ENCODE results near the gene ZNF865. TPM values are rescaled to one million over a fixed set of nuclear protein-coding genes. Genes with fewer than 3 reads are reported as not detected.

ZNF865 gene
- total RNA-seq, 1 experiment from 2014 or later = 1.4 TPM

DNA sequence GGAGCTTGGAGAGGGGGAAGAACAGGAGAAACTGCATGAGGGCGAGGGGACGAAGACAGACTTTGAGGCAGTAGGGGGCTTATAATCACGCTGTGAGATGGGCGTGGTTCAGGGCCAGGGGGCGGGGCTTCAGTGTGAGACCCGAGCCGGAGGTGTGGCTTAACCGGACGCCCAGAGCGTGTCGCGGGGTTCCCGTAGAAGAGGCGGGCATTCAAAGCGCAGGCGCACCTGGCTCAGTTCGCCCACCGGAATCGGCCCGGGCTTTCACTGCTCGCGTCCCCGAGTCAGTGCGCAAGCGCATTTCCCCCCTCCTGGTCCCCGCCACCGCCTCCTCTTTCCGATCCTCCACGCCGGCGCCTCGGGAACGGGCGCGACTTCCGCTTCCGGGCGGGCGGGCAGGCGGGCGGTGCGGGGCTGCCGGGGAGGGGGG, 225 bp upstream of the ZNF865 start:
- H3K27ac ChIP-seq = peak overlapping the region; percentile 67
- no peaks in the 10 kb centered on the region for H3K27me3 ChIP-seq (replicated peaks)
- peaks cover 18% of the 10 kb centered on the region for H3K4me1 ChIP-seq (replicated peaks)
- H3K4me3 ChIP-seq = peak overlapping the region; percentile 69
- H3K9me3 ChIP-seq (replicated peaks) = no peaks in the 10 kb centered on the region
- peaks cover 25% of the 10 kb centered on the region for H3K36me3 ChIP-seq
- DNase-seq (ENCODE audit: low read depth in 1 of 2, low spot score in 2 of 2) = peak; percentile 96 to 99

DNA sequence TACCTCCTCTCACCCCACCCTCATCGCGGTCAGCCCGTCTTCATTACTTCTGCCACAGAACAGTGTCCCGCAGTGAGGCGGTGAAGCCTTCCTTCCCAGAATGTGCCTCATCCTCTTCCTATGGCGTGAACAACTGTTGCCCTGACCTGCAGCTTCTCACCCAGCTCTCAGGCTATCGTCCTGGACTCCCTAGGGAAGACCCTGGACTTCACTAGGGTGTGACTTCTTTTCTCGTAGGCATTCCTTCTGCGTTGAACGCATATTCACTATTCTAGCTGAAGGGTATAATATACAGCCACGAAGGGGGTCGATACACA, 982 bp downstream of the ZNF865 start:
- Histone ChIP-seq H3K27me3 (replicated peaks) (no peaks in the 10 kb centered on the region), H3K27ac (no peak overlapping the region), H3K4me3 (peak overlapping the region; percentile 69)

DNA sequence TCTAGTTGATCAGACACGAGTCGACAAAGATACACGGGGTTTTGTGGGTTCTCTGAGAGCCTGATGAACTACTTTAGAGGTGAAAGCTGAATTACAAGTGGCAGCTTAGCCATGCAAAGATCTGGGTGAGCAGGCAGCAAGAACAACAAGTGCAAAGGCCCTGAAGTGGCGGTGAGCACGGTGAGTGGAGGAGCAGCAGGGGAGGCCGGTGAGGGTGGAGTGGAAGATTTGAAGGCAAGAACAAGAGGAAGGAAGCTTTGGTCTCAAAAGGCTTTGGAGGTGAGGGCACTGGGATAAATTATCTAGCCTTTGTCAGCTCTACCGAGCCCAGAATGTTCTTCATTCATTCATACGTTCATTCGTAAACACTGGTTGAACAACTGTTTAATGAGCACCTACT, 1.4 kb downstream of the ZNF865 start:
- H3K27me3 ChIP-seq (replicated peaks) = no peaks in the 10 kb centered on the region
- no peak for DNase-seq (ENCODE audit: low read depth in 1 of 2, low spot score in 2 of 2)
- H3K4me1 ChIP-seq (replicated peaks) = peaks cover 14% of the 10 kb centered on the region
- no peaks in the 10 kb centered on the region for H3K9me3 ChIP-seq (replicated peaks)
- H3K27ac ChIP-seq = no peak overlapping the region
- peak overlapping the region; percentile 69 for H3K4me3 ChIP-seq
- H3K36me3 ChIP-seq = peaks cover 33% of the 10 kb centered on the region

More for the DNA sequence above, 982 bp downstream of the ZNF865 start:
- Histone ChIP-seq H3K4me1 (replicated peaks) (peaks cover 14% of the 10 kb centered on the region), H3K36me3 (peaks cover 33% of the 10 kb centered on the region), H3K9me3 (replicated peaks) (no peaks in the 10 kb centered on the region)
- DNase-seq (ENCODE audit: low read depth in 1 of 2, low spot score in 2 of 2) = no peak

DNA sequence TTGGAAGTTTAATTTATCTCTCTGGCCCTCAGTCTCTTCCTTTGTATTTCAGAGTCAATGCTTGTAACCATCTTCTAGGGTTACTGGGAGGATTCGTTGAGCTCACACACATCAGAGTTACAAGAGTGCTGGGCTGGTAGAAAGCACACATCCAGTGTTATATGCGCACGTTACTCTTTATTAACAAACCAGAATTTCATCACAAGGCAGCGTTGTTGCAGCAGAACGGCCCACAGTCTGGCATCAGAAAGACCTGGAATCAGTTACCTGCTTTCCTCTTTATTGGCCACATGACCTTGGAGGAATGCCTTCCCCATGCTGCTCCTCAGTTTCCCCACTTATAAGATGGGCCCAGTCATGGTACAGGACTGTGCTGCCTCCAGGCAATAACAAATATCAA, 3.9 kb downstream of the ZNF865 start:
- H3K4me1 ChIP-seq (replicated peaks) = peaks cover 11% of the 10 kb centered on the region
- H3K36me3 ChIP-seq = peaks cover 33% of the 10 kb centered on the region
- H3K27me3 ChIP-seq (replicated peaks) = no peaks in the 10 kb centered on the region
- H3K9me3 ChIP-seq (replicated peaks) = no peaks in the 10 kb centered on the region
- H3K4me3 ChIP-seq = no peak overlapping the region
- DNase-seq (ENCODE audit: low read depth in 1 of 2, low spot score in 2 of 2) = no peak
- H3K27ac ChIP-seq = no peak overlapping the region

DNA sequence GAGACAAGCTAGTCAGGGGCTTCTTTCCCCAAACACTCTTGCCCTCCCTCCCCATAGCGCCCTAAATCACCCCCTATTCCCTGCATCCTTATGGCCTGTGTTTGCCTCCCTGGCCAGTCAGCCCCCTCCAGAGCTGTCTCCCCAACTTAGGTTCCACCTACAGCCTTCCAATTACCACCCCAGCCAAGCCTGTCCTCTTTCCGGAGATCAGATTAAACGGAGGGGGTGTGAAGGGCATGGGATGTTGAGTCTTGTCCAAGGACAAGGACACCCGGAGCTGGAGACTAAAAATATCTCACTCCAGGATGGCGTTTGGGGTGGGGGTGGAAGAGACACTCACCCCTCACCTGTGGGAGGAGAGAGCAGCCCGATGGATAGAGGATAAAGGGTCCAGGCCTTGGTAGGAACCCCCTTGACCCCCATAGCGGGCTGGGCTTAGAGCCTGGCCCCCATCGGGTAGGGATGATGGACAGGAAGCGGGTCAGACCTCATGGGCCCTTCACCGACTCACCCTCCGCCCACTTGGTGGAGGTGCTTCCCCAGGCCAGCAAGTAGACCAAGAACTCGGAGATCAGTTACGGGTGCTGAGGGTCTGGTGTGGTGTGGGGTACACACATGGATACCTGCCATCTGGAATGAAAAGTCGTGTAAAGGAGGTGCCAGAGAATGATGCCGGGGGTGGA, 6.0 kb downstream of the ZNF865 start:
- DNase-seq (ENCODE audit: low read depth in 1 of 2, low spot score in 2 of 2) = no peak
- H3K27ac ChIP-seq = no peak overlapping the region
- H3K9me3 ChIP-seq (replicated peaks) = no peaks in the 10 kb centered on the region
- peaks cover 48% of the 10 kb centered on the region for H3K36me3 ChIP-seq
- peaks cover 4% of the 10 kb centered on the region for H3K4me1 ChIP-seq (replicated peaks)
- H3K27me3 ChIP-seq (replicated peaks) = no peaks in the 10 kb centered on the region
- H3K4me3 ChIP-seq = no peak overlapping the region

DNA sequence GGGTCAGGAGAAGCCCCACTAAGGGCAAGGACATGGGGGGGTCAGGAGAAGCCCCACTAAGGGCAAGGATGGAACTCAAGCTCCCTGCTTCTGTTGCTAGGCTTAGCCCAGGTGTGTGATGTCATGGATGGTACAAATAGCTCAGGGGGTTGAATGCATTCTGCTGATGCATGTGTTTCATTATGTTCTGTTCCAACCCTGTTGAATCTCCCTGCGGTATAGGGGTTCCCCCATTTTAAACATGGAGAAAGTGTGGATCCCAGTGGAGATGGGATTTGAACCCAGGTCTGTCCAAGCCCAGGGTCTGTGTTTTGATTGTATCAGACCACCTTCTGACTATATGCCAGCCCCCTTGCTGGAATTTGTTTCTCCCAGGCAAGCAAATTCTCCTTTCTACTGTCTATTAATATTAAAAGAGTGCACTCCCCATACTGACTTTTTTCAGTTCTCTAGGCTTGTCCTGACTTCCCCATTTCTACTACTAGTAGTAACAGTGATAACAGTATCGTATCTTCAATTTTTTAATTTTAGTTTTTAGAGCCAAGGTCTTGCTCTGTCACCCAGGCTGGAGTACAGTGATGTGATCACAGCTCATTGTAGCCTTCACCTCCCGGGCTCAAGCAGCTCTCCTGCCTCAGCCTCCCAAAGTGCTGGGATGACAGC, 6.7 kb downstream of the ZNF865 start:
- Histone ChIP-seq H3K36me3 (peaks cover 45% of the 10 kb centered on the region), H3K27me3 (replicated peaks) (no peaks in the 10 kb centered on the region), H3K4me3 (no peak overlapping the region), H3K9me3 (replicated peaks) (no peaks in the 10 kb centered on the region), H3K27ac (no peak overlapping the region), H3K4me1 (replicated peaks) (no peaks in the 10 kb centered on the region)
- DNase-seq (ENCODE audit: low read depth in 1 of 2, low spot score in 2 of 2) = no peak

DNA sequence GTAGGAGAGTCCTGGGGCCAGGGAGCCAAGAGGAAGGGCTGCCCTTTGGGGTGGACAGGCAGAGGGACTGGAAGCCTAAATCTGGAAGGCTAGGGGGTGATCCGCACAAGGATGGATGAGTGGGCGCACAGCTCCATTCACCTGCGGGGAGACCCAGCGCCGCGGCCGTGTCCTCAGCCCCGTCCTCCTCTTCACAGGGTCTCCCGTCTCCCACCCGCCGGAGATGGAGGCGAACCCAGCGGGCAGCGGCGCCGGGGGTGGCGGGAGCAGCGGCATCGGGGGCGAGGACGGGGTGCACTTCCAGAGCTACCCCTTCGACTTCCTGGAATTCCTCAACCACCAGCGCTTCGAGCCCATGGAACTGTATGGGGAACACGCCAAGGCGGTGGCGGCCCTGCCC, 7.9 kb downstream of the ZNF865 start:
- Histone ChIP-seq H3K4me1 (replicated peaks) (no peaks in the 10 kb centered on the region), H3K27me3 (replicated peaks) (no peaks in the 10 kb centered on the region), H3K27ac (no peak overlapping the region), H3K9me3 (replicated peaks) (no peaks in the 10 kb centered on the region), H3K36me3 (peaks cover 54% of the 10 kb centered on the region), H3K4me3 (no peak overlapping the region)
- DNase-seq (ENCODE audit: low read depth in 1 of 2, low spot score in 2 of 2) = no peak

GRCh38 chr19:55613930-55614710, 8.7 kb downstream of the ZNF865 start:
- Histone ChIP-seq H3K4me3 (no peak overlapping the region), H3K9me3 (replicated peaks) (no peaks in the 10 kb centered on the region), H3K27ac (no peak overlapping the region), H3K36me3 (peaks cover 50% of the 10 kb centered on the region), H3K27me3 (replicated peaks) (no peaks in the 10 kb centered on the region), H3K4me1 (replicated peaks) (no peaks in the 10 kb centered on the region)
- DNase-seq (ENCODE audit: low read depth in 1 of 2, low spot score in 2 of 2) = no peak

DNA sequence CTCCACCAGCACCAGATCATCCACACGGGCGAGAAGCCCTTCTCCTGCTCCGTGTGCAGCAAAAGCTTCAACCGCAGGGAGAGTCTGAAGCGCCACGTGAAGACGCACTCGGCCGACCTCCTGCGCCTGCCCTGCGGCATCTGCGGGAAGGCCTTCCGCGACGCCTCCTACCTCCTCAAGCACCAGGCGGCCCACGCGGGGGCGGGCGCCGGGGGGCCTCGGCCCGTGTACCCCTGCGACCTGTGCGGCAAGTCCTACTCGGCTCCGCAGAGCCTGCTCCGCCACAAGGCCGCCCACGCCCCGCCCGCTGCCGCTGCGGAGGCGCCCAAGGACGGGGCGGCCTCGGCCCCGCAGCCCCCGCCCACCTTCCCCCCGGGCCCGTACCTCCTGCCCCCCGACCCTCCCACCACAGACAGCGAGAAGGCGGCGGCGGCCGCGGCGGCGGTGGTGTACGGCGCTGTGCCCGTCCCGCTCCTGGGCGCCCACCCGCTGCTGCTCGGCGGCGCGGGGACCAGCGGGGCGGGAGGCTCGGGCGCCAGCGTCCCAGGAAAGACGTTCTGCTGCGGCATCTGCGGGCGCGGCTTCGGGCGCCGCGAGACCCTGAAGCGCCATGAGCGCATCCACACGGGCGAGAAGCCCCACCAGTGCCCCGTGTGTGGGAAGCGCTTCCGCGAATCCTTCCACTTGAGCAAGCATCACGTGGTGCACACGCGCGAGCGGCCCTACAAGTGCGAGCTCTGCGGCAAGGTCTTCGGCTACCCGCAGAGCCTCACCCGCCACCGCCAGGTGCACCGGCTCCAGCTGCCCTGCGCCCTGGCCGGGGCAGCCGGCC, 9.5 kb downstream of the ZNF865 start:
- no peak overlapping the region for H3K4me3 ChIP-seq
- no peaks in the 10 kb centered on the region for H3K27me3 ChIP-seq (replicated peaks)
- H3K27ac ChIP-seq = no peak overlapping the region
- no peak for DNase-seq (ENCODE audit: low read depth in 1 of 2, low spot score in 2 of 2)
- H3K4me1 ChIP-seq (replicated peaks) = no peaks in the 10 kb centered on the region
- no peaks in the 10 kb centered on the region for H3K9me3 ChIP-seq (replicated peaks)
- peaks cover 42% of the 10 kb centered on the region for H3K36me3 ChIP-seq

GRCh38 chr19:55615543-55616394, 10.3 kb downstream of the ZNF865 start:
- no peak overlapping the region for H3K4me3 ChIP-seq
- H3K4me1 ChIP-seq (replicated peaks) = no peaks in the 10 kb centered on the region
- no peak for DNase-seq (ENCODE audit: low read depth in 1 of 2, low spot score in 2 of 2)
- H3K27ac ChIP-seq = no peak overlapping the region
- peaks cover 40% of the 10 kb centered on the region for H3K36me3 ChIP-seq
- no peaks in the 10 kb centered on the region for H3K9me3 ChIP-seq (replicated peaks)
- H3K27me3 ChIP-seq (replicated peaks) = no peaks in the 10 kb centered on the region

- peaks cover 41% of the 10 kb centered on the region for H3K36me3 ChIP-seq
- no peaks in the 10 kb centered on the region for H3K9me3 ChIP-seq (replicated peaks)
- no peak overlapping the region for H3K27ac ChIP-seq
- DNase-seq (ENCODE audit: low read depth in 1 of 2, low spot score in 2 of 2) = no peak
- no peaks in the 10 kb centered on the region for H3K4me1 ChIP-seq (replicated peaks)
- no peaks in the 10 kb centered on the region for H3K27me3 ChIP-seq (replicated peaks)
- H3K4me3 ChIP-seq = no peak overlapping the region
Measured at GRCh38 chr19:55616395-55616875, 11.0 kb downstream of the ZNF865 start.

GRCh38 chr19:55617426-55617825, 12.0 kb downstream of the ZNF865 start:
- H3K9me3 ChIP-seq (replicated peaks) = no peaks in the 10 kb centered on the region
- H3K27ac ChIP-seq = no peak overlapping the region
- peaks cover 48% of the 10 kb centered on the region for H3K36me3 ChIP-seq
- DNase-seq (ENCODE audit: low read depth in 1 of 2, low spot score in 2 of 2) = no peak
- no peaks in the 10 kb centered on the region for H3K4me1 ChIP-seq (replicated peaks)
- no peak overlapping the region for H3K4me3 ChIP-seq
- H3K27me3 ChIP-seq (replicated peaks) = no peaks in the 10 kb centered on the region

- Histone ChIP-seq H3K27ac (no peak overlapping the region), H3K9me3 (replicated peaks) (no peaks in the 10 kb centered on the region), H3K4me1 (replicated peaks) (no peaks in the 10 kb centered on the region), H3K36me3 (peaks cover 51% of the 10 kb centered on the region), H3K27me3 (replicated peaks) (no peaks in the 10 kb centered on the region), H3K4me3 (no peak overlapping the region)
- DNase-seq (ENCODE audit: low read depth in 1 of 2, low spot score in 2 of 2) = no peak
Measured at GRCh38 chr19:55618426-55618825, 13.0 kb downstream of the ZNF865 start.
